ENCODE measurements around the gene MCF2. TPM values are rescaled to one million over a fixed set of nuclear protein-coding genes. Genes with fewer than 3 reads are reported as not detected.

Gene MCF2
- total RNA-seq, 1 experiment from 2014 or later, result 0.15 TPM

- H3K9ac ChIP-seq (ENCODE audit: low read length), result no peak overlapping the region
- BruUV-seq (replicated peaks), result no TSS peak
- POLR2A ChIA-PET, result no interaction called here
- no peak overlapping the region for H3K4me2 ChIP-seq (ENCODE audit: low read length)
- no peaks in the 10 kb centered on the region for H3K4me1 ChIP-seq (ENCODE audit: control insufficient read depth in 1 of 2, insufficient read depth in 2 of 2, low read length in 2 of 2)
- H3K27ac ChIP-seq (ENCODE audit: low read depth, low read length), result no peak overlapping the region
- DNase-seq (ENCODE audit: low read depth, low spot score), result no peak
- no peak for ATAC-seq
- H3K9me3 ChIP-seq (ENCODE audit: control insufficient read depth in 1 of 2, insufficient read depth in 1 of 2, low read depth in 1 of 2, low read length in 2 of 2), result no peaks in the 10 kb centered on the region
- H3K27me3 ChIP-seq (ENCODE audit: insufficient read depth, low read length), result no peaks in the 10 kb centered on the region
- H2AFZ ChIP-seq (ENCODE audit: low read depth, low read length, poor library complexity, severe bottlenecking), result no peak overlapping the region
- CTCF ChIA-PET, result no interaction called here
- H3K36me3 ChIP-seq (ENCODE audit: control insufficient read depth in 1 of 2, insufficient read depth in 2 of 2, low read length in 2 of 2), result no peaks in the 10 kb centered on the region
- intact Hi-C loops (cut with micrococcal nuclease), result no loop called here
- no peaks in the 10 kb centered on the region for H4K20me1 ChIP-seq (ENCODE audit: insufficient read depth)
- H3K4me3 ChIP-seq (replicated peaks in 1 of 2; ENCODE audit: low read depth in 1 of 2, low read length in 2 of 2), result no peak overlapping the region
- RAD21 ChIA-PET (ENCODE audit: low non-redundant PET in 1 of 2, low total read pairs in 2 of 2, uncharacterized antibody in 2 of 2, unreplicated experiment in 2 of 2), result no interaction called here
- H3K9me2 ChIP-seq (ENCODE audit: insufficient read depth), result no peaks in the 10 kb centered on the region
- no peaks in the 10 kb centered on the region for H3K79me2 ChIP-seq (ENCODE audit: insufficient read depth, low read length)
- no peak for TF ChIP-seq ELF1 (IDR thresholded peaks at IDR 0.05; ENCODE audit: borderline replicate concordance, low read depth)
- no peak for TF ChIP-seq ZBTB33 (IDR thresholded peaks at IDR 0.05; ENCODE audit: extremely low read depth, insufficient replicate concordance, low read length)
- no peak for TF ChIP-seq SRF (IDR thresholded peaks at IDR 0.05; ENCODE audit: low read depth)
- no peak for TF ChIP-seq CTCF (IDR thresholded peaks at IDR 0.05 in 2 of 3, conservative IDR thresholded peaks at IDR 0.05 in 1 of 3; ENCODE audit: borderline replicate concordance in 1 of 3, insufficient read depth in 1 of 3, low read depth in 2 of 3, low read length in 2 of 3)
- TF ChIP-seq CBX3 (IDR thresholded peaks at IDR 0.05; ENCODE audit: low read depth), result no peak
Observed at GRCh38 chrX:139734996-139735395, 27.0 kb upstream of the MCF2 start.

GRCh38 chrX:139725720-139726119 is 17.8 kb upstream of the MCF2 start:
- ChIA-PET CTCF (no interaction called here), POLR2A (no interaction called here), RAD21 (ENCODE audit: low non-redundant PET in 1 of 2, low total read pairs in 2 of 2, uncharacterized antibody in 2 of 2, unreplicated experiment in 2 of 2) (no interaction called here)
- no peak overlapping the region for H3K4me3 ChIP-seq (replicated peaks in 1 of 2; ENCODE audit: low read depth in 1 of 2, low read length in 2 of 2)
- DNase-seq (ENCODE audit: low read depth, low spot score) (no peak), ATAC-seq (no peak)
- no peaks in the 10 kb centered on the region for H3K9me3 ChIP-seq (ENCODE audit: control insufficient read depth in 1 of 2, insufficient read depth in 1 of 2, low read depth in 1 of 2, low read length in 2 of 2)
- no peak overlapping the region for H2AFZ ChIP-seq (ENCODE audit: low read depth, low read length, poor library complexity, severe bottlenecking)
- H3K9ac ChIP-seq (ENCODE audit: low read length), result no peak overlapping the region
- H3K4me2 ChIP-seq (ENCODE audit: low read length), result no peak overlapping the region
- no peaks in the 10 kb centered on the region for H3K4me1 ChIP-seq (ENCODE audit: control insufficient read depth in 1 of 2, insufficient read depth in 2 of 2, low read length in 2 of 2)
- no peak overlapping the region for H3K27ac ChIP-seq (ENCODE audit: low read depth, low read length)
- intact Hi-C loops (cut with micrococcal nuclease), result no loop called here
- H3K27me3 ChIP-seq (ENCODE audit: insufficient read depth, low read length), result no peaks in the 10 kb centered on the region
- no peaks in the 10 kb centered on the region for H3K9me2 ChIP-seq (ENCODE audit: insufficient read depth)
- no TSS peak for BruUV-seq (replicated peaks)
- TF ChIP-seq POLR2A (IDR thresholded peaks at IDR 0.05; ENCODE audit: borderline replicate concordance, extremely low read depth, insufficient read depth, insufficient read length) (no peak), SRF (IDR thresholded peaks at IDR 0.05; ENCODE audit: low read depth) (no peak), EGR1 (IDR thresholded peaks at IDR 0.05; ENCODE audit: low read depth) (no peak), FOSL1 (IDR thresholded peaks at IDR 0.05; ENCODE audit: low read depth) (no peak), ZFX (IDR thresholded peaks at IDR 0.05) (no peak), ELF1 (IDR thresholded peaks at IDR 0.05; ENCODE audit: borderline replicate concordance, low read depth) (no peak), MAX (IDR thresholded peaks at IDR 0.05) (no peak), ATF3 (IDR thresholded peaks at IDR 0.05) (no peak), JUND (IDR thresholded peaks at IDR 0.05) (no peak), ZBTB33 (IDR thresholded peaks at IDR 0.05; ENCODE audit: extremely low read depth, insufficient replicate concordance, low read length) (no peak), SIN3A (IDR thresholded peaks at IDR 0.05; ENCODE audit: low read depth) (no peak)
- H3K36me3 ChIP-seq (ENCODE audit: control insufficient read depth in 1 of 2, insufficient read depth in 2 of 2, low read length in 2 of 2), result no peaks in the 10 kb centered on the region
- H4K20me1 ChIP-seq (ENCODE audit: insufficient read depth), result no peaks in the 10 kb centered on the region
- H3K79me2 ChIP-seq (ENCODE audit: insufficient read depth, low read length), result no peaks in the 10 kb centered on the region

All from HCT116 (cell line).